ENCODE data around the gene APMAP.

DNA sequence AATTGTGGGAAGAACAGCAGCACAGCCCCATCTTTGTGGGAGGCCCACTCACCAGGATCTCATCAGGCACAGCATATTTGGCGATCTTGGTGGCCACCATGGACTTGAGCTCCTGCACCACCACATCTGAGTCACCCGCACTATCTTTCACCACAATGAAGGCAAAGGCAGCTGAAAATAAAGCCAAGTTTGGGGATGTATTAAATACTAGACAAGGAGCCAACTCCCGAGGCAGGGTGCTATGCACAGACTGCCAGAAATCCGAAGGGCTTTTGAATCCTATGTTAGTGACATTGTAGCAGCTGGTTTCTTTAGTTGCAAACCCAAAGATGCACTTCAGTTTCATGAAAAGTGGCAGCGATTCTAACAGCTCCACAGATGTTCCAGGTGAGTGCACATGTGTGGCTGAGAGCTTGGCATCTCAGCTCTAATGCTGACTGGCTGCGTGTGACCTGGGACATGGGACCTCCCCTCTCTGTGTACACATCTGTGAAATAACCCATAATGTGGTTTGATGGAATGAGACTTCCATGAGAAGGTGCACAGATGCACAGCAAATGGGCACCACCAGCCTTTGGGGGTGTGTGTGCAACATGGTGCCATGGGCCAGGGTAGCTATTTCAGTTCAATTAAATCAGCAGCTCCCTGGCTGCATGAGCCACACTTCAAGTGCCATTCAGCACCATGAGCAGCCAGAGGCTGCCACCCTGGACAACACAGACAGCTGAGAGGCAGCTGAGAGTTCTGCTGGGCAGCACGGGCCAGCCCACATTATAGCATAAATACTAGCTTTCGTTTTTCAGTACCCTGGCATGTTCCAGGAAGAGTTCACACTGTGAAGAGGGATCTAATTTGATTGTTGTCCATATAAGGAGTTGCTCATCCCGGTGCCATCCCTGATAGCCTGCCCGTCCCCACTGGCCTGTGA lies 16.9 kb upstream of the APMAP start:
- TF ChIP-seq, protein P1, sequence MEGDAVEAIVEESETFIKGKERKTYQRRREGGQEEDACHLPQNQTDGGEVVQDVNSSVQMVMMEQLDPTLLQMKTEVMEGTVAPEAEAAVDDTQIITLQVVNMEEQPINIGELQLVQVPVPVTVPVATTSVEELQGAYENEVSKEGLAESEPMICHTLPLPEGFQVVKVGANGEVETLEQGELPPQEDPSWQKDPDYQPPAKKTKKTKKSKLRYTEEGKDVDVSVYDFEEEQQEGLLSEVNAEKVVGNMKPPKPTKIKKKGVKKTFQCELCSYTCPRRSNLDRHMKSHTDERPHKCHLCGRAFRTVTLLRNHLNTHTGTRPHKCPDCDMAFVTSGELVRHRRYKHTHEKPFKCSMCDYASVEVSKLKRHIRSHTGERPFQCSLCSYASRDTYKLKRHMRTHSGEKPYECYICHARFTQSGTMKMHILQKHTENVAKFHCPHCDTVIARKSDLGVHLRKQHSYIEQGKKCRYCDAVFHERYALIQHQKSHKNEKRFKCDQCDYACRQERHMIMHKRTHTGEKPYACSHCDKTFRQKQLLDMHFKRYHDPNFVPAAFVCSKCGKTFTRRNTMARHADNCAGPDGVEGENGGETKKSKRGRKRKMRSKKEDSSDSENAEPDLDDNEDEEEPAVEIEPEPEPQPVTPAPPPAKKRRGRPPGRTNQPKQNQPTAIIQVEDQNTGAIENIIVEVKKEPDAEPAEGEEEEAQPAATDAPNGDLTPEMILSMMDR (IDR thresholded peaks at IDR 0.05; ENCODE audit: insufficient read depth, low read length, poor library complexity, severe bottlenecking), result no peak
- no peak for TF ChIP-seq EZH2phosphoT487 (conservative IDR thresholded peaks at IDR 0.05; ENCODE audit: low read length)
